GM18505 (cell line): ENCODE data around the gene FTL.

Source experiments
- ATAC-seq: cut with Tn5 transposase; IDR thresholded peaks from one replicate; pipeline ENCODE4 v1.9.1; 2021; ENCODE audit not compliant: unreplicated experiment
- POLR2A ChIP-seq: IDR thresholded peaks from 4 replicates; pipeline ENCODE4 v1.6.1; 2011; ENCODE audit warnings: borderline replicate concordance; ENCODE audit not compliant: insufficient read depth, insufficient read length; ENCODE audit errors: extremely low read depth

FTL gene

GRCh38 chr19:48994035-48994386 lies 28.9 kb downstream of the FTL start:
- no peak for TF ChIP-seq POLR2A

GRCh38 chr19:48997972-48998371 lies 32.9 kb downstream of the FTL start:
- ATAC-seq = no peak
- TF ChIP-seq POLR2A = no peak

More at GRCh38 chr19:48994035-48994386, 28.9 kb downstream of the FTL start:
- no peak for ATAC-seq

GRCh38 chr19:48999481-49000325 lies 34.6 kb downstream of the FTL start:
- no peak for TF ChIP-seq POLR2A
- ATAC-seq = no peak

- TF ChIP-seq POLR2A = no peak
- no peak for ATAC-seq
These were observed 39.0 kb downstream of the FTL start for GRCh38 chr19:49004133-49004532.

GRCh38 chr19:49004964-49005614 lies 40.0 kb downstream of the FTL start:
- no peak for TF ChIP-seq POLR2A
- no peak for ATAC-seq

- ATAC-seq = no peak
- no peak for TF ChIP-seq POLR2A
These were observed 41.8 kb downstream of the FTL start for GRCh38 chr19:49006905-49007304.

- ATAC-seq = no peak
- TF ChIP-seq POLR2A = no peak
These were observed 44.7 kb downstream of the FTL start for GRCh38 chr19:49009828-49010227.

GRCh38 chr19:49010453-49010852 lies 45.3 kb downstream of the FTL start:
- TF ChIP-seq POLR2A = no peak
- ATAC-seq = no peak

- no peak for TF ChIP-seq POLR2A
- no peak for ATAC-seq
These were observed 46.1 kb downstream of the FTL start for GRCh38 chr19:49011194-49011593.

- no peak for ATAC-seq
- TF ChIP-seq POLR2A = no peak
These were observed 49.2 kb downstream of the FTL start for GRCh38 chr19:49014123-49014869.

- no peak for TF ChIP-seq POLR2A
- ATAC-seq = no peak
These were observed 49.8 kb downstream of the FTL start for GRCh38 chr19:49014870-49015255.

GRCh38 chr19:49016067-49016839 lies 51.1 kb downstream of the FTL start:
- TF ChIP-seq POLR2A = no peak
- ATAC-seq = no peak
